HG02610 (cell line): ENCODE data around the gene CCDC169.
"Not testable (repeated sequence)": the region's sequence is repeated elsewhere in the genome, so short reads cannot be mapped to it uniquely, and the experiment has no call there.

Experiments used
- ATAC-seq: cut with Tn5 transposase; IDR thresholded peaks from one replicate; pipeline ENCODE4 v1.9.1; 2021; ENCODE audit warnings: mild to moderate bottlenecking, moderate library complexity; ENCODE audit not compliant: unreplicated experiment

Gene CCDC169

GRCh38 chr13:36319793-36320192, 22.2 kb upstream of the CCDC169 start:
- not testable (repeated sequence) for ATAC-seq

GRCh38 chr13:36313047-36313969, 15.7 kb upstream of the CCDC169 start:
- no peak for ATAC-seq

- ATAC-seq, result peak; percentile 72
Observed at GRCh38 chr13:36310417-36311108, 12.9 kb upstream of the CCDC169 start.

GRCh38 chr13:36302289-36302688, 4.7 kb upstream of the CCDC169 start:
- no peak for ATAC-seq

- not testable (repeated sequence) for ATAC-seq
Observed at GRCh38 chr13:36299469-36299868, 1.9 kb upstream of the CCDC169 start.

- no peak for ATAC-seq
Observed at GRCh38 chr13:36298535-36299068, 988 bp upstream of the CCDC169 start.

- ATAC-seq, result no peak
Observed at GRCh38 chr13:36294096-36294495, 3.5 kb downstream of the CCDC169 start.

- no peak for ATAC-seq
Observed at GRCh38 chr13:36293497-36293896, 4.1 kb downstream of the CCDC169 start.

GRCh38 chr13:36288794-36289391, 8.7 kb downstream of the CCDC169 start:
- no peak for ATAC-seq

GRCh38 chr13:36286006-36286405, 11.6 kb downstream of the CCDC169 start:
- ATAC-seq, result no peak

GRCh38 chr13:36282821-36283432, 14.7 kb downstream of the CCDC169 start:
- ATAC-seq, result no peak

GRCh38 chr13:36275190-36276002, 22.2 kb downstream of the CCDC169 start:
- peak; percentile 53 for ATAC-seq

GRCh38 chr13:36273431-36273830, 24.2 kb downstream of the CCDC169 start:
- ATAC-seq, result no peak

GRCh38 chr13:36261976-36262375, 35.6 kb downstream of the CCDC169 start:
- ATAC-seq, result no peak

- ATAC-seq, result no peak
Observed at GRCh38 chr13:36261011-36261410, 36.6 kb downstream of the CCDC169 start.

- no peak for ATAC-seq
Observed at GRCh38 chr13:36259361-36260137, 38.1 kb downstream of the CCDC169 start.

GRCh38 chr13:36258831-36259230, 38.8 kb downstream of the CCDC169 start:
- no peak for ATAC-seq

- peak; percentile 83 for ATAC-seq
Observed at GRCh38 chr13:36251526-36251925, 46.1 kb downstream of the CCDC169 start.

GRCh38 chr13:36251017-36251416, 46.6 kb downstream of the CCDC169 start:
- ATAC-seq, result no peak
